ENCODE data around the gene CMTM3.

The CMTM3 gene

DNA sequence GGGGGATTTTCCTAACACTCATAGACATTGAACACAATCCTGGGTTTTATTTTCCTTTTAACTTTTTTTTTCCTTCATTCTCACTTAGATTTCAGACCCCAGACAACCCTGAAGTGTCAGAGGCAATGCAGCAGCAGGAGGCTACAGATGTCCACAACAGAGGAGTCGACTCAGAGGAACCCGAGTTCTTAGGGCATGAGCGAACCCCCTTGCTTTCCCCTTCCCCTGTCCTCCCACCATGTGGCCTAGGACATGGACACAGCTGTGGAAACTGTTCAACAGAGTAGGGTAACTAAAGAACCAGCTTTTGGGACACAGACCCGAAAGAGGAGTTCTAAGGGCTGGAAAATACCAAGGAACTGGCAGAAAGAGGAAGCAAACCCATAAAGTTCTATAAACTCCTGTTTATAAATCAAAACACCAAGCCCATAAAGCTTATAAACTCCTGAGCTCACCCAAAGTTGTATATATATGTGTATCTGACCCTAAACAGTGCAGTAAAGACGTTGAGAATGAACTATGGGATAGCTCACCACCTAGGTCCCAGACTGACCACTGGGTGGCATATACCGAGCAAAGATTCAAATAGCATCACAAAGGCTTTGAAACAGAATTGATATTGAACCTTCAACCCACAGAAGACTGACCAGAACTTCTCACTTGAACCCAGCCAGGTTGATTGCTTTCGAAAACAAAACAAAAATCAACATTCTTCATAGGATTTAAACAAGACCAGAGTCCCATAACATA is 58.1 kb downstream of the CMTM3 start:
- DNase-seq (ENCODE audit: low spot score), result peak; percentile 57

Measured in RKO (cell line).